OCI-LY1 (cell line): ENCODE results near the gene ULBP2.

ENCODE experiments used
- CTCF ChIP-seq: fragments of 200-600 bp; sonication (generic), shearing (Covaris generic); IDR thresholded peaks from 2 replicates; pipeline ENCODE4 v1.5.1; 2017; ENCODE audit warnings: mild to moderate bottlenecking, antibody characterized with exemption, low read length, moderate library complexity, mixed read lengths
- EZH2 ChIP-seq: fragments of 200-600 bp; sonication (generic), shearing (Covaris generic); IDR thresholded peaks from 2 replicates; pipeline ENCODE4 v1.8.0; 2017; ENCODE audit warnings: borderline replicate concordance, mixed run types, mild to moderate bottlenecking, antibody characterized with exemption, low read length, moderate library complexity, mixed read lengths

GRCh38 chr6:149978610-149979009 is 36.8 kb downstream of the ULBP2 start:
- TF ChIP-seq CTCF (no peak), EZH2 (no peak)
